GM18517 (cell line): Measurements from ENCODE around the gene ATG2B.

Experiments
- ATAC-seq: cut with Tn5 transposase; IDR thresholded peaks from one replicate; pipeline ENCODE4 v1.9.1; 2021; ENCODE audit warnings: mild to moderate bottlenecking, moderate library complexity; ENCODE audit not compliant: unreplicated experiment

Gene ATG2B

DNA sequence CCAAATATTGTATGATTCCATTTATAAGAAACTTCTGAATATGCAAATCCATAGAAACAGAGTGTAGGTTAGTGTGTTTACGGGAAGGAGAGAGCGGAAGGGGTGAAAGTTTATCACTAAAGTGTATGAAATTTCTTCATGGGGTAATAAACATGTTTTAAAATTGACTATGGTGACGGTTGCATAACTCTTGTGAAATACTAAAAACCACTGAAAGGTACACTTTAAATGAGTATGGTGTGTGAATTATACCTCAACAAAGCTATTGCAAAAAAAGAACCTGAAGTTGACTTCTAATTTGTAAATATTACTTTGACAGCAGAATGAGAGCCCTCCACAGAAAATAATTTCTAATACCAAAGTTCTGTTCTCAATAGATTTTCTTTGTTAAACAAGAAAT is 47.1 kb downstream of the ATG2B start:
- ATAC-seq = no peak

DNA sequence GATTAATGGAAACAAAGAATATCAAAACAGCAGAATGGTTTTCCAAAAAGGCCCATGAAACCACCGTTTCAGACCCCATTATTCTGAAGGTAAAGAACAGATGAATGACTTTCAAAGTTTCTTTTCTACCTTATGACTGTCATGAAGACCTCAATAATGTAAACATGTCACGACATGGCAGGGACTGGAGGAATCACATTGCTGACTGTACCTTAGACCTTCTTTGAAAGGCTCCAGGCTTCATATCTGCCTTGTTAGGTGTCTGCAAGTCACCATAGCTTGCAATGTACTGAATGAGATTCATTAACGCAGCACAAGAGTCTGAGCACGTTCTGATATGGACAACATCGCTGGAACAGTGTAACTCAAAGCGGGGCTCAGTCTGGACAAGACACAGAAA is 52.2 kb downstream of the ATG2B start:
- ATAC-seq = no peak

DNA sequence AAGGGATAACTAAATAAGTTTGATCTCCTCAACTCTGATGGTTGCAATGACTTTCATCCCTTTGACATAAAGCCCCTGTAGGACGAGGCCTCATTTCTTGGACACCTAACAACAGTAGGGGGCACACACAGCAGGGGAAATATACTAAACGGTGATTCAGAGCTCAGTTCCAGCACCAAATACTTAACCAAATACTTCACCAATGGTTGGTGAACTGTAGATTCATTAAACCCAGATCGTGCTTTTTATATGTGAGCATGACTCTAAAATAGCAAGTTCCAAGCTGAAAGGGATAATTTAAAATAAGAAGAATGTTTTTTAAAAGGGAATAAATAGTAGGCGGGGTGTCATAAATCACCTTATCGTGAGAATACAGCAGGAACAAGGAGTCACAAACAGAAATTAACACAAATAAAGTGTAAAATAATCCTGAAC is 53.2 kb downstream of the ATG2B start:
- ATAC-seq = no peak

DNA sequence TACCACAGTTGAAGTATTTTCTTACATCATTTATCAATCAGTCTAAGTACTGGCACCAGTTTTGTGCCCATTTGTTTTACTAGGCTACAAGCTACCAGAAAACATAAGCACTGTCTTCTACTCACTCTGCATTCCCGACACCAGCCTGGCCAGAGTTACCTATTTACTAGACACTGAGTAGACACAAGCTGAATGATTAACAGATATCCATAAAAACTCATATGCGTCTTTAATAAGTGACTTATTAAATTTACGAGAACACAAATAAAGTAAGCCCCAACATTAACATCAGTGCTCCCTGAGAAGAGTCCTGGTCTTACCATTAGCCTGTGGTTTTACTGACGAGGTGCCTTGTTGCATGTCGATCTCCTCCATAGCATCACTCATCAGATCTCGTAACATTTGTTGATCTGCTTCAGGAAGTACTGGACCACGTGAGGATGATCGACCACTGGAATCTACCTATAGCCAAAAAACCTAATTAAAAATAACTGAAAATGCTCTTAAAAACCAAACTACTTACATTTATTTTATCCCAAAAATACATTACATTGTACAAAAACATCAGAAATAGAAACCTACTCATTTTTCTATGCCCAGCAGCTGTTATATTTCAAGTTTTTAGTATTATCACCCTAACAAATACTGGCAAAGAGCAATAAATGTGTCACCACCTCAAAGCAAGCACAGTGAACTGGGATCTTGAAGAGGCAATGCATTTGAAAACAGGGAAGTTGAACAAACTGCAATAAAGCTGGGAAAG is 53.8 kb downstream of the ATG2B start:
- ATAC-seq = no peak

DNA sequence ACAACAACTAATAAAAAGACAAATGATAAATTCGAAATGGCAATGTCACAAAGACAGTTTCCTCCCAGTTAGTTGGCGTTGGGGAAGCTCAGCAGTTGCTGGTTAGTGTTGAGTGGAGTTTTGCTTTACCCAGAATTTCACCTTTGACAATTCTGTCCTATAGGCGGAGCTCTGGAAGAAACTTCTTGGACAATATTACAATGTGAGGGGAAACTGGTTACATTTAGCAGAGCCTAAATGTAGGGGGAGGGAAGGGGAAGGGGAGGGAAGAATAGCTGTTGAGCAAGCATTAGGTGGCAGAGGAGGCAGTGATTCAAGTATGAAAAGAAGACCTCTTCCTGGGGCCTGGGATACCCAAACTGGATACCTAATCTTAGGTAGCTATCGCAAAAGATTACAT is 55.7 kb downstream of the ATG2B start:
- ATAC-seq = no peak

DNA sequence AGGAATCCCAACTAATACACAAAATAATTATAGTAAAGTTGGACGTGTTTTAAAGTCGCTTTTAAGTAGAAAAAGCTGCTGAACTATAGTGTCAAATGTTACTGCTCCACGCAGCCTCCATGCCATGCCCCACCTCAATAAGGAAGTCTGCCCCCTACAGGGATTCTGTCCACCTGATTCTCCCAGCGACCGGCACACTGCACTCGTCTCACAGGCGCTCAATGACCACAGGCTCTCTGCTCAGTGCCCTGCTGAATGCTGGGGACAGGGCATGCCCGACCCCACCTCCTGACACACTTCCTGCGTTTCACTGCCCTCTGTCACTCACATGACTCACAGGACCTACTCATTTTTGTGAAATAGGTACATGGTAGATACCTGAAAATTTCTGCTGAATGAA is 58.2 kb downstream of the ATG2B start:
- ATAC-seq = no peak

DNA sequence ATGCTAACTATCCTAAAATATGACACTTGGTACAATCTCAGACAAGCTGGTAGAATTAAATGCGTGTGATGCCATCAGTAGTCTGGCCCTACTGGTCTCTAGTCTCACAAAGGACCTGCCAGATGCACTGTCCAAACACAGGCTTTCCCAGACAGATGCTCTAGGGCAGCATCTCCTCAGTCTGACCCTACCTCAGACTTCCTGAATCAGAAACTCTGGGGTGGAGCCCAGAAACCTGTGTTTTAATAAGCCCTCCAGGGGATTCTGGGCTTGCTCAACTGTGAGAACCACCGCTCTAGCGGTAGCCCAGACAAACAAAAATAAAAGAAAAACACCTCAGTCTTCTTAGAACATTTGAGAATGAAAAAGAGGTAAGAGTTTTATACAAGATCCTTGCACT is 59.2 kb downstream of the ATG2B start:
- no peak for ATAC-seq

DNA sequence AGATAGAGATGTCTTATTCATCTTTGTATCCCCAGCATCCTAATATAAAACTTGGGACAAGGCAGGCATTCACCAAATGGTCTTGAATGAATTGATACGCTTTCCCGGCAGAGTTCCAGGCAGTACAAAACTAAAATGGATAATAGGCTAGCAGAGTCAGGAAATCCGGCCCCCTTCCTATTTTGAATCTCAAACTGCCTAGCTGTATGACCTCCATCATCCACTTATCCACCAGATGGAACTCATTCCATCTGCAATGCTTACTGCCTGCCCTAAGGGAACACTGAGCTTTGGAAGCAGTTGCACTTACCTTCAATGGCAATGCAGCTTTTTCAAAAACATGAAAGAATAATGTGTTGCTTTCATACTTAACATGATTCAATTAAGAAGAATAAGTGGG is 63.7 kb downstream of the ATG2B start:
- no peak for ATAC-seq

DNA sequence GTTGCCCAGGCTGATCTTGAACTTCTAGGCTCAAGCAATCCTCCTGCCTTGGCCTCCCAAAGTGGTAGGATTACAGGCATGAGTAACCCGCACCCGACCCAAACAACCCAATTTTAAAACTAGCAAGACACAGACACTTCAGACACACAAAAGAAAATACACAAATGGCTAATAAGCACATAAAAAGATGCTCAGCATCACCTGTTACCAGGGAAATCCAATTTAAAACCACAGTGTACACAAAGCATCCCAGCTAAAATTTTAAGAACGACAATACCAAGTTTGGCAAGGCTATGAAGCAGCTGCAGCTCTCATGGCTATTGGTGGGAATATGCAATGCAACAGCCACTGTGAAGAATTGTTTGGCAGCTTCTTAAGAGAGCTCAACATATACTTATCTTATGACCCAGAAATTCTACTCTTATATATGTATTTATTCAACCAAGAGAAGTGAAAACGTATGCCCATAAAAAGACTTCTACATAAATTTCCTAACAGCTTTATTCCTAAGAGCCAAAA is 65.1 kb downstream of the ATG2B start:
- no peak for ATAC-seq

DNA sequence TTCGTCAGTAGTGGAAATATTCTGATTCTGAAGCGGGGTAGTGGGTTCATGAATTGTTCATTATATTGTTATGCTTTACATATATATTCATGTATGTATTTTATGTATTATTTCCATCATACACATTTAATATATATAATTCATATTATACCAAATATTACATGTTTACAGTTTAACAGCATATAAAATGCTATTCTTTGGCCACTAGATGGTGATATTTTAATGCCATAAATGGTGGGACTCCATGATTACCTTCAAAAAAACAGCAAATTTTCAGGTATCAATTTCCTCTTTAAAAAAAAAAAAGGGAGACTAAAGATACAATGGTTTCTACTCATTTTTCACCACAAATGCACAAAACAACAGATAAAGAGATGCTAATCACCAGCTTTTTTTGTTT is 66.1 kb downstream of the ATG2B start:
- no peak for ATAC-seq

DNA sequence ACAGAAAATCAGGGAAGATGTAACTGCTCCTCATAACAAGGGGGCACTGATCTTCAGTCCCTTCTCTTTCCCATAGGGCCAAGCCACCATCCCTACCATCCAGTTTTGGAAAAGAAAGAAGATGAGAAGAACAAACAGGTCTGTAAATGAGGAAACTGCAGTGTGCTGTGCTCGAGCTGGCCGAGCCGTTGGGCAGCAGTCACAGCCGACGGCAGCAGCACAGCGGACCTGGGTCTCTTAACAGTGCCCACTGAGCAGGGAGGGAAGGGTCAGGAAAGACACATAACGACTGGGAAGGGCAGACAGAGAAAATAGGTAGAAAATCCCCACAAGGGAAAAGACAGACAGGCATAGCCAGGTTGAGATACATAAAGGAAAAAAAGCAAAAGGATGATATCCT is 68.9 kb downstream of the ATG2B start:
- ATAC-seq = no peak

DNA sequence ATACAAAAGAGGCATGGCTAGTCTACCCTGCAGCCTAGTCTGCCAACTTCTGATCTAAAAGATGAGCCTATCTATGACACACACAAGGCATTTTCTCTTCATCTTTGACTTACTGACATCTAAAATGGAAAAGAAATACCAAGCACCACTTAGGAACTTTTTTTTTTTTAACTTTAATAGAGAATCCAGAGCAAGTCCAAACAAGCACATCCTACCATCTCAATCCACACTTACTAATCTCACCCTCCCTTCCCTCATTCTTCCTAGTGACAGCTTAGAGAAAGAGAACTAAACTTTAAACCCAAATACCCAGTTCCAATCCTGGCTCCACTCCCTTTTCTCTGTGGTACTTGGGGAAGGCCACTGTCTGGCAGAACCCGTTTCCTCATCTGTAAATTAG is 75.3 kb downstream of the ATG2B start:
- no peak for ATAC-seq

DNA sequence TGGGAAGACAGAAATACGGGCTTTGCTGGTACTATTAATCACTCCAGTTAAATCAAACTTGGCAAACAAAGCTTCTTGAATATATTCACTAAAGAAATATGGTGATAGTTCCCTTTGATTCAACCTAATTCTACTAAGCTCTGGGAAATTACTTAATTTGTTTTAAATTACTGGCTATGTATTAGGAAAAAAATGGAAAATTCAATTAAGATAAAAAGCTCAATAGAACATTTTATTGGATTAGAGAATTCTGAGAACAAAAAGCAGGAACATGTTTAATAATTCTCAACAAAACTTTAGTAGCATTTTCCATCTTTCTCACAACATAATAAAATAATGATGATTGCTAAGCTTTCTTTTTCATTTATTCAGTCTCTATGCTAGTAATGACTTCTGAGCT is 76.9 kb downstream of the ATG2B start:
- ATAC-seq = no peak

DNA sequence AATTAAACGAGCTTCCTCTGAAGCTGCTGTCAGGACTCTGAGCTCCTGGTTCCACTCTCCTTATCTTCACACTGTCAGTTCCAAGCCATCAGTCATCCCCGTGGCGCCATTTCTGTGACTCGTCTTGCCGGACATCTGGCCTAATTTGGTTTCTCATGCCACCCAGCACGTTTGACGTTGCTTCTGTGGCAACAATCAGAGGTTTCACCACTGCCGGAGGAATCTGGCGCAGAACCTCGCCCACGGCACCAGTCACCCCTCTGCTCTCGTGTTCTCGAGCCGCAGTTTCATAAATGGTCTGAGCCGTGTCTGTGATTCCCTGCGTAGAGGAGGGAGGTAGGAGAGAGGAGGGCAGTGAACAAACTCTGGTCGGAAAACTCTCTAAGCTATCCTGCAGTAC is 77.5 kb downstream of the ATG2B start:
- ATAC-seq = no peak

DNA sequence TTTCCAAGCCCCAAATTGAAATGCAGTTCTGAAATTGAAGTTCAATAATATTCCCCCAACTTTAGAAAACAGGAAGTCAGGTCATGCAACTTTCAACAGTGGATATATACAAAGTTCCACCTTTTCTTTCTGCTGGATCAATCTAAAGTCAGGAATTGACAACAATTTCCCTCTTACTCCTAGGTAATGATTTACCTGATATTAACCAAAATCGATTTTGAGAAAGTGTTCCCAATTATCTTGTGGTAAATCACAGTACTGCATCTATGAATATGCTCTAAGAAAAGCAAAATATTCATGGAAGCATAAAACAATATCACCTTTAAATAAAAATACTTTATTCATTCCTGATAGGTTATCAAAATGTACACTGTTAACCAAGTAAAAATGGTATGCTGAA is 78.7 kb downstream of the ATG2B start:
- no peak for ATAC-seq

DNA sequence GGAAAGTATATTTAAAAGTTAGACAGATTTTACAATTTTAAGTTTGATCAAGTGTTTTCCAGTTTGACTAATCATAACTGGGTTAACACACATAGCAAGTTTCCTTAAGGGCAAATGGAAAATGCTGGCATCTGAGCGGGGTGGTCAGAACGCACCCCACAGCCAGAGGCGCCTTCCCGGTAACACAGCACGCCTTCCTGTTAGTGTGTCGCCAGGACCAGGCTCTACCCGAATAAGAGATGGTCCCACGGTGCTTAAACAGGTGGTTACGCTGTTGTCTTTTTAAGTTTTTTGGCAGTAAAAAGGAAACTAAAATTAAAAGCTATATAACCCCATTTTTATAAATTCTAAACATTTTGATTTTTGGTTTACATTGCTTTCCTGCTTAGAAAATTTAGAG is 79.1 kb downstream of the ATG2B start:
- ATAC-seq = no peak

DNA sequence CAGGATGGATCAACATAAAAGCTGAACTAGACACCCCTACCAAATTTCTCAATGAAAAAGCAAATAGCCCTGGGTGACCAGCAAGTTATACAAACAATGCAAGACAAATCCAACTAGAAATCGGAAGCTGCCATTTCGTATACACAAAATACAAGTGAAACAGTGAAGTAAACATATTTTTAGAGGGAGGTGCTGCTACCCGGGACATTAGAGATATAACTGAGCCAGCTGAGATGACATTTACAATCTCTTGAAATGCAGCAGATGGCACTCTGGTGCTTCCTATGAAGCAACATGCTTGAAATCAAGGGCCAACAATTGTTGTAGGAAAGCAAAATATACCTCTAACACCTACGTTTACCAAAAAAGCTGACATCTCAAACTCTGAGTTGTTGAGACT is 81.7 kb downstream of the ATG2B start:
- ATAC-seq = no peak

DNA sequence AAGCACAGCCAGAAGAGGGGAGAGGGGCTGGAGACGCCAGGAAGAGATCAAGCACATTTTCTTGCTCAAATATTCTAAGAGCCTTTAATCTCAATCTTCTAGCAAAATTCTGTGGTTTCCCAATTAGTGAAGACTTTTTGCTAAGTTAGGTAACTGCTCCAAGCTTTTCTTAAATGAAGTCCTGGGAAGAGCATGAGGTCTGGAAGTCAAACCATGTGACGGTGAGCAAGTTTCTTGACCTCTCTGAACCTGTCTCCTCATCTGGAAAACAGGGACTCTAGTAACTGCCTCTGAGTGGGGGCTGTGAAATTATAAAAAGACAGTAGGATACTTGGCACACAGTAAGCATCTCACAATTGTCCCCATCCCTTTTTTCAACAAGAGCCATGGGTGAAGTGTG is 83.0 kb downstream of the ATG2B start:
- no peak for ATAC-seq

DNA sequence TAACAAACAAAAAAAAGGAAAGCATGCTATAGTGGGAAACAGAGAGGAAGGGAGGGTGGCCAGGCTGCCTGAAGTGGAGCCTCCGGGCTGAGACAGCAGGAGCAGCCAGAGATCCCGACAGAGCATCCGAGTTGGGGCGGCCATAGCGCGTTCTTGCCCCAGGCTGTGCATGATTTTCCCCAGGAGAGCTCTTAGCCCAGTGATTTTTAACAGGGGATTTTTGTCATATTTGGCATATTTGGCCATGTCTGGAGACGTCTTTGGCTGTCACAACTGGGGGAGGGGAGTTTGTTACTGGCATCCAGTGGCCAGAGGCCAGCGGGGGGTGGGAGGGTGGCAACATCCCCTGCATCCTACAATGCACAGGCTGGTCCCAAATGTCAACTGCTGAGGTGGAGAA is 83.6 kb downstream of the ATG2B start:
- no peak for ATAC-seq

DNA sequence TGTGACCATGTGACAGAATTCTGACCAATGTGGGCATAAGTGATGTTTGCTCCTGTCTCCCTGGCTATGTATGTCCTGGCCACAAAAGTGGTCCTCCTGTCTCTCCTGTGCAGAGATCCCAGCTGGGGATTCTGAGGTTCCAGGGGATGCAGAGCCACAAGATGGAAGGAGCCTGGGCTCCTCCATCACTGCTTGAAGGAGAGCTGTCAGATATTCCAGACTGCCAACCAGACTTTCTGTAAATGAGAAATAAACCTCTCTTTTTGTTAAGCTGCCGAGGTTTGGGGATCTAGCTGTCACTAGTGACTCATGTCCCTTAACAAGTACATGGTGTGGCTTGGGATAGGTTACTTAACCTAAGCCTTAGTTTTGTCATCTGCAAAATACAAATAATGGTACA is 85.3 kb downstream of the ATG2B start:
- ATAC-seq = no peak

DNA sequence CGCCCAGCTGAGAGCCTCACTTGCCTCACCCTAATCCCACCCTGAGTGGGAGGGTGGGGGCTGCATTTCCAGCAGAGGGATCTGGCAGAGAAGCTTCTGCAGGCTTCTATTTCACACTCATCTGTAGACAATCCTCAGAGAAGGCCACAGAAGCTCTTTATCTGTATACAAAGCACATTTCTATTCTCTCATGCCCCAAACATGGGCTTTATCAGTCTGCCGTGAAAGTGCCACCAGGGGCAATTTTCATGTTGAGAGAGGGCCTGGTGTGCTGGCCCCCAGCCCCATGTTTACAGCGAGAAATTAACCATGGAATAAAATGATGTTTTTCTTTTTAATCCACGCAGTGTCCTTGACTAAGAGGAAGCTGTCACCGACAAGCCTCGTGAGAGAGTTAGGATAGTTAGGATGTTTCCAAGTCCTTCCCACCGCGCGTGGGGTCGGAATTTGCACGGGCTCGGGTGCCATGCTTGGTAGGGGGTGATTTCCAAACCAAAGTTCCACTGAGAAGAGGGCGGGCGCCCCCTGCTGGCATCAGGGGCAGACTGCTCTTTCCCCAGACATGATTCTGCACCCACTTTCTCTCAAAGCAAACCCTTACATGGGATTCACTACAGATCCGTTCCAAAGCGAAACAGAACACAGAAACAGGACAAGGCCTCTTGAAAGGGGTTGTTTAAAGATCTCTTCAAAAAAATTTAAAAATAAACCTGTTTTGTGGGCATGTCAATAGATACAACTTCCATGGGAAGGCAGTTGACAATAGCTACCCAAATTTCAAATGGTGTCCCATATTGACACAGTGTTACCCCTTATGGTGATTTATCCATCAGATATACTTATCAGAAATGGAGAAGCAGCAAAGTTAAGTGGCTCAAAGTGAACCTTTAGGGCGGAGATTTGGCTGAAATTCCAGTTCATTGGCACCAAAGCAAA is 87.7 kb downstream of the ATG2B start:
- no peak for ATAC-seq

DNA sequence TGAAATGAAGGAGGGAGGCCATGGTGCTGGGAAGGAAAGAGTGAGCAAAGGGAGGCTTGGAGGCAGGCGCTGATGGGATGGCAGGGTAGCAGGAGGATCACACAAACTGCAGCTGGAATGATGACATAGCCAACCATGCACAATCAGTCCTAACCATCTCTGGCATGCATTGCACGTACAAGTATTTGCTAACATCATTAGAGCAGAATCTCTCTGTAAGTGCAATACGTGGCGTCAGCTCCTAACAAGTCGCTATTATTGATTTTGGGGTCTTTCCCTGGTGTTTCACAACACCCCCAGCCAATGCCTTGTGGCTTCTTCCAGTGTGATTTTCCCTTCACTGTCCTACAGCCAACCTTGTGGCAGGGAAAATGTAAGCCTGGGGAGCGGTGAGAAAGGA is 88.6 kb downstream of the ATG2B start:
- no peak for ATAC-seq
